ENCODE data around the gene GNA15. TPM values are rescaled to one million over a fixed set of nuclear protein-coding genes. Genes with fewer than 3 reads are reported as not detected.
A peak's percentile ranks its signal among the peaks of the same experiment; 100 is the strongest.

The GNA15 gene
- total and polyA plus RNA-seq, 2 donors (not counting 3 experiments of a cell fraction or from before 2014, with no cell fraction given), result 0.17 TPM; not detected in 1

- no peaks in the 10 kb centered on the region for H3K79me2 ChIP-seq (ENCODE audit: control insufficient read depth, insufficient read depth, low read length)
- no TSS peak for BruUV-seq (replicated peaks)
- H3K27ac ChIP-seq (ENCODE audit: insufficient read depth, low read depth, low read length), result no peak overlapping the region
- no peaks in the 10 kb centered on the region for H3K9me1 ChIP-seq (replicated peaks; ENCODE audit: control insufficient read depth, extremely low read depth, insufficient read depth, low read length)
- H3K4me3 ChIP-seq (replicated peaks in 1 of 3; ENCODE audit: insufficient read depth in 1 of 3, low read depth in 1 of 3, low read length in 3 of 3), result no peak overlapping the region
- intact Hi-C loops (cut with micrococcal nuclease) (no loop called here), dilution Hi-C loops (cut with MboI; ENCODE audit: extremely low pct_ligation_motif_present, low sequenced_read_pairs) (no loop called here)
- H2AFZ ChIP-seq (ENCODE audit: low read depth, low read length), result no peak overlapping the region
- no peak for FAIRE-seq
- H3K36me3 ChIP-seq (ENCODE audit: control insufficient read depth in 2 of 2, extremely low read depth in 1 of 2, insufficient read depth in 2 of 2, low read length in 2 of 2), result no peaks in the 10 kb centered on the region
- H3K27me3 ChIP-seq (ENCODE audit: control insufficient read depth in 2 of 2, insufficient read depth in 2 of 2, low read length in 2 of 2), result no peaks in the 10 kb centered on the region
- H4K20me1 ChIP-seq (replicated peaks; ENCODE audit: control insufficient read depth, extremely low read depth, insufficient read depth, low read length), result no peaks in the 10 kb centered on the region
- H3K9me3 ChIP-seq (replicated peaks; ENCODE audit: control insufficient read depth, insufficient read depth, low read length), result no peaks in the 10 kb centered on the region
- H3K9ac ChIP-seq (replicated peaks; ENCODE audit: extremely low read depth, insufficient read depth, low read length), result no peak overlapping the region
- no peak overlapping the region for H3K4me2 ChIP-seq (ENCODE audit: insufficient read depth, low read length)
- H3K4me1 ChIP-seq (ENCODE audit: control insufficient read depth, extremely low read depth, insufficient read depth, low read length), result peaks cover 16% of the 10 kb centered on the region
- CTCF ChIA-PET, result interaction anchor here (1.0 to 10.1 kb wide), 8 partner anchors 13 to 202 kb away, joined by 3 to 177 read pairs (median 5); no protein-coding TSS in a partner anchor
- DNase-seq (ENCODE audit: low read depth, low spot score), result no peak
- TF ChIP-seq POLR2A (IDR thresholded peaks at IDR 0.05; ENCODE audit: low read depth, low read length) (no peak), FOS (IDR thresholded peaks at IDR 0.05; ENCODE audit: borderline replicate concordance, insufficient read depth, low read length) (no peak), MYC (IDR thresholded peaks at IDR 0.05; ENCODE audit: low read depth, low read length) (no peak), MAX (IDR thresholded peaks at IDR 0.05; ENCODE audit: insufficient read depth, insufficient read length) (no peak), CTCF (IDR thresholded peaks at IDR 0.05; ENCODE audit: extremely low read depth in 1 of 2, insufficient read depth in 1 of 2, low read depth in 1 of 2, low read length in 2 of 2) (no peak)
- POLR2A ChIA-PET, result no interaction called here
These were observed 23.7 kb downstream of the GNA15 start for GRCh38 chr19:3159565-3159964.

GRCh38 chr19:3160219-3160618 is 24.4 kb downstream of the GNA15 start:
- intact Hi-C loops (cut with micrococcal nuclease), result no loop called here

More at GRCh38 chr19:3160219-3160618, 24.4 kb downstream of the GNA15 start:
- H3K27me3 ChIP-seq (ENCODE audit: control insufficient read depth in 2 of 2, insufficient read depth in 2 of 2, low read length in 2 of 2), result no peaks in the 10 kb centered on the region
- BruUV-seq (replicated peaks), result no TSS peak
- peak; percentile 44 for FAIRE-seq
- H2AFZ ChIP-seq (ENCODE audit: low read depth, low read length), result peak overlapping the region; percentile 52
- H4K20me1 ChIP-seq (replicated peaks; ENCODE audit: control insufficient read depth, extremely low read depth, insufficient read depth, low read length), result no peaks in the 10 kb centered on the region
- CTCF ChIA-PET, result interaction anchor here (1.0 to 10.1 kb wide), 6 partner anchors 14 to 203 kb away, joined by 4 to 177 read pairs (median 5); no protein-coding TSS in a partner anchor
- TF ChIP-seq EZH2 (IDR thresholded peaks at IDR 0.05; ENCODE audit: borderline replicate concordance, low read depth, low read length, severe bottlenecking) (no peak), MAX (IDR thresholded peaks at IDR 0.05; ENCODE audit: insufficient read depth, insufficient read length) (no peak), JUN (IDR thresholded peaks at IDR 0.05; ENCODE audit: borderline replicate concordance, insufficient read depth, insufficient read length, low read depth) (no peak), GATA2 (IDR thresholded peaks at IDR 0.05; ENCODE audit: insufficient read depth, insufficient read length, low read depth, low read length) (no peak), POLR2AphosphoS5 (IDR thresholded peaks at IDR 0.05; ENCODE audit: insufficient read depth, low read depth, low read length) (no peak)
- H3K9me3 ChIP-seq (replicated peaks; ENCODE audit: control insufficient read depth, insufficient read depth, low read length), result no peaks in the 10 kb centered on the region
- no peak overlapping the region for H3K4me2 ChIP-seq (ENCODE audit: insufficient read depth, low read length)
- dilution Hi-C loops (cut with MboI; ENCODE audit: extremely low pct_ligation_motif_present, low sequenced_read_pairs), result no loop called here
- H3K79me2 ChIP-seq (ENCODE audit: control insufficient read depth, insufficient read depth, low read length), result no peaks in the 10 kb centered on the region
- no peaks in the 10 kb centered on the region for H3K9me1 ChIP-seq (replicated peaks; ENCODE audit: control insufficient read depth, extremely low read depth, insufficient read depth, low read length)
- no peak for DNase-seq (ENCODE audit: low read depth, low spot score)
- no peaks in the 10 kb centered on the region for H3K36me3 ChIP-seq (ENCODE audit: control insufficient read depth in 2 of 2, extremely low read depth in 1 of 2, insufficient read depth in 2 of 2, low read length in 2 of 2)
- H3K9ac ChIP-seq (replicated peaks; ENCODE audit: extremely low read depth, insufficient read depth, low read length), result no peak overlapping the region
- no peak overlapping the region for H3K27ac ChIP-seq (ENCODE audit: insufficient read depth, low read depth, low read length)
- peaks cover 12% of the 10 kb centered on the region for H3K4me1 ChIP-seq (ENCODE audit: control insufficient read depth, extremely low read depth, insufficient read depth, low read length)
- POLR2A ChIA-PET, result no interaction called here
- H3K4me3 ChIP-seq (replicated peaks in 1 of 3; ENCODE audit: insufficient read depth in 1 of 3, low read depth in 1 of 3, low read length in 3 of 3), result no peak overlapping the region

Measured in endothelial cell of umbilical vein (primary cell).